MM.1S (cell line): Measurements from ENCODE around the gene PLEKHM1.
A peak's percentile ranks its signal among the peaks of the same experiment; 100 is the strongest.
"Not testable (repeated sequence)": the region's sequence is repeated elsewhere in the genome, so short reads cannot be mapped to it uniquely, and the experiment has no call there.

ENCODE experiments used
- DNase-seq: peaks from one replicate; pipeline ENCODE4 v3.0.0-alpha.2; 2015
- H2AFZ ChIP-seq: fragments of 300-600 bp; sonication (generic); 2 replicates; pipeline ENCODE4 v1.6.0; 2016; ENCODE audit warnings: antibody characterized with exemption, low read length
- H3F3A ChIP-seq: fragments of 300-600 bp; sonication (generic); 2 replicates; pipeline ENCODE4 v1.6.1; 2016; ENCODE audit warnings: mild to moderate bottlenecking, antibody characterized with exemption, low read length, moderate library complexity, mixed read lengths; ENCODE audit not compliant: insufficient read depth
- H3K27ac ChIP-seq: fragments of 300-600 bp; sonication (generic); 2 replicates; pipeline ENCODE4 v1.5.1; 2016; ENCODE audit warnings: mild to moderate bottlenecking, low read length
- H3K27me3 ChIP-seq: fragments of 300-600 bp; sonication (generic); replicated peaks from 2 replicates; pipeline ENCODE4 v1.6.0; 2016; ENCODE audit warnings: low read length; ENCODE audit not compliant: insufficient read depth
- H3K36me3 ChIP-seq: fragments of 300-600 bp; sonication (generic); replicated peaks from 2 replicates; pipeline ENCODE4 v1.6.1; 2016; ENCODE audit warnings: mild to moderate bottlenecking, low read length, mixed read lengths; ENCODE audit not compliant: insufficient read depth
- H3K4me1 ChIP-seq: fragments of 300-600 bp; sonication (generic); 2 replicates; pipeline ENCODE4 v1.6.1; 2016; ENCODE audit warnings: low read length, mixed read lengths
- H3K4me2 ChIP-seq: fragments of 300-600 bp; sonication (generic); 2 replicates; pipeline ENCODE4 v1.6.0; 2016; ENCODE audit warnings: low read depth, low read length
- H3K4me3 ChIP-seq: fragments of 300-600 bp; sonication (generic); 2 replicates; pipeline ENCODE4 v1.5.1; 2016; ENCODE audit warnings: low read length, mixed read lengths
- H3K79me2 ChIP-seq: fragments of 300-600 bp; sonication (generic); 2 replicates; pipeline ENCODE4 v1.6.1; 2016; ENCODE audit warnings: mixed run types, low read length, mixed read lengths
- H3K9ac ChIP-seq: fragments of 300-600 bp; sonication (generic); 2 replicates; pipeline ENCODE4 v1.6.1; 2016; ENCODE audit warnings: low read length, mixed read lengths
- H3K9me2 ChIP-seq: fragments of 300-600 bp; sonication (generic); replicated peaks from 2 replicates; pipeline ENCODE4 v1.6.1; 2016; ENCODE audit warnings: mild to moderate bottlenecking, low read length, mixed read lengths; ENCODE audit not compliant: insufficient read depth
- H3K9me3 ChIP-seq: fragments of 300-600 bp; sonication (generic); replicated peaks from 2 replicates; pipeline ENCODE4 v1.6.1; 2016; ENCODE audit warnings: mild to moderate bottlenecking, low read length, mixed read lengths; ENCODE audit not compliant: insufficient read depth
- H4K20me1 ChIP-seq: fragments of 300-600 bp; sonication (generic); 2 replicates; pipeline ENCODE4 v1.6.1; 2016; ENCODE audit warnings: mild to moderate bottlenecking, low read length, moderate library complexity, mixed read lengths; ENCODE audit not compliant: insufficient read depth

The PLEKHM1 gene

DNA sequence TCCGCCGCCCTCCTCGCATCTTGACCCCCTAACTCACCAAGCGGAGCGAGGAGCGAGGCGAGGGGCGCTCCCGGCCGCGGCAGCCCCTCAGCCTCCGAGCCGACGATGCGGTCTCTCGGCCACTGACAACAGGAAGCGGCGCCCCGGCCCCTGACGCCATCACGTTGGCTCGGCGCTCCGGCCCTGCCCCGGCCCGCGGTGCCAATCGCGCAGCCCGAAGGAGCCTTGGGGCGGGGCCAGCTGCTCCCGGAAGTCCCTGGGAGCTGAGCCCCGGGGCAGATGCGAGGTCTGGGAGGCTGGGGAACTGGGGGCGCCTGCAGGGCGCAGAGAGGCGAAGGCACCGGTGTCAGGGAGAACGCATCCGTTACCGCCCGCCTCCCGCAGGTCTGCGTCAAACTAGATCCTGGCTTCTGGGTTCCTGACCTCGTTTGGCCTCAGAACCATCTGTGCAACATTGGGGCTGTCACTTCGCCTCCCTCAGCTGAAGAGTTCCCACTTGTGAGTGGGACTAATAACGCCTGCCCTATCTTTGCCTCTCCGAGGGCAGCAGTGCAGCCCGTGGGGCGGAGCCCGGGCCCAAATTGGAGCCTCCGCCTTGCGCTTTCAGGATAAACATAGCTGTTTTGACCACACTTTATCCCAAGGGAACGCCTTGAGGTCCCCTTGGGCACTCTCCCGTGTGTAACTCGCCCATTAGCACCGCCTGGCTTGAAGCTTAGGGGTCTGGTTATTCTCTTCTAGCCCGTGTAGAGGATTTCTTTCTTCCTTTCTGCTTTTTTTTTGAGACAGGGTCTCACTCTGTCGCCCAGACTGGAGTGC lies at the start of gene PLEKHM1:
TSS of gene PLEKHM1 (minus strand) at position 107 of the 819 bp plus-strand sequence. CDS start 8,237 bp downstream, outside the sequence.
- peak within 1 kb of the TSS; percentile 74 for H3K4me2 ChIP-seq
- not testable (repeated sequence) for H3K27me3 ChIP-seq, H4K20me1 ChIP-seq, H3K4me1 ChIP-seq, H3K9me2 ChIP-seq, H3F3A ChIP-seq, H3K36me3 ChIP-seq, H3K9me3 ChIP-seq
- peak within 1 kb of the TSS; percentile 60; the same call in 1 of the 2 replicates for H3K27ac ChIP-seq
- peaks cover 15% of the 10 kb centered on the region for H3K79me2 ChIP-seq
- peak within 1 kb of the TSS; percentile 73 for H3K9ac ChIP-seq
- peak within 1 kb of the TSS; percentile 74 for H3K4me3 ChIP-seq
- H2AFZ ChIP-seq, result peak within 1 kb of the TSS; percentile 77; the same call in 1 of the 2 replicates
- peak; percentile 85 for DNase-seq

DNA sequence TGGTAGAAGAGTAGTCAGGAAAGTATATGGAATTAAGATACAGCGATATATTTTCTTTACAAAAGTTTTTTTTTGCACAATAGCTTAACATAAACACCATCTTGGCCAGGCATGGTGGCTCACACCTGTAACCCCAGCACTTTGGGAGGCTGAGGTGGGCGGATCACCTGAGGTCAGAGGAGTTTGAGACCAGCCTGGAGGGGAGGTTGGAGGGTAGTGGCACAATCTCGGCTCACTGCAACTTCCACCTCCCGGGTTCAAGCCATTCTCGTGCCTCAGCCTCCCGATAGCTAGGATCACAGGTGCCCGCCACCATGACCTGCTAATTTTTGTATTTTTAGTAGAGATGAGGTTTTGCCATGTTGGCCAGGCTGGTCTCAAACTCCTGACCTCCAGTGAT lies 47.6 kb upstream of the PLEKHM1 start:
- H2AFZ ChIP-seq, H3K4me2 ChIP-seq, H3K9ac ChIP-seq, H3K27ac ChIP-seq, H3K79me2 ChIP-seq, H3F3A ChIP-seq, H3K4me3 ChIP-seq, DNase-seq, H3K4me1 ChIP-seq, H3K36me3 ChIP-seq, H3K9me2 ChIP-seq, H3K9me3 ChIP-seq, H4K20me1 ChIP-seq, H3K27me3 ChIP-seq: not testable (repeated sequence)

DNA sequence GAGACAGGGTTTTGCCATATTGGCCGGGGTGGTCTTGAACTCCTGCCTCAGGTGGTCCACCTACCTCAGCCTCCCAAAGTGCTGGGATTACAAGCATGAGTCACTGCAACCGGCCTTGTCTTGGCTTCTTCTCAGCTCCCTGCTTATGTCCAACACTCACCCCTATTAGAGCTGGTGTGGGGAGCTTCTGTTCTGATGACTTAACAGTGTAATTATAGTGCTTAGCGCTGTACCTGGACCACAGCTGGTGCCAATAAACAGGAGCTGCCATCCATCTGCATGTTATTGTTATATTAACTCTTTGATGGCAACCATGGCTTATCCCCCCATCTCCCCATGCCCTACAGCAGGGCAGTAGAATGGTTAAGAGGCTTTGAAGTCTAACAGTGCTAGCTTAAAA lies 15.6 kb upstream of the PLEKHM1 start:
- not testable (repeated sequence) for H3K9ac ChIP-seq, H3K4me2 ChIP-seq, H2AFZ ChIP-seq, H3K4me1 ChIP-seq, DNase-seq, H3K36me3 ChIP-seq, H3K9me2 ChIP-seq, H3K27me3 ChIP-seq, H3K4me3 ChIP-seq, H3K9me3 ChIP-seq, H3K79me2 ChIP-seq, H3F3A ChIP-seq, H4K20me1 ChIP-seq, H3K27ac ChIP-seq

DNA sequence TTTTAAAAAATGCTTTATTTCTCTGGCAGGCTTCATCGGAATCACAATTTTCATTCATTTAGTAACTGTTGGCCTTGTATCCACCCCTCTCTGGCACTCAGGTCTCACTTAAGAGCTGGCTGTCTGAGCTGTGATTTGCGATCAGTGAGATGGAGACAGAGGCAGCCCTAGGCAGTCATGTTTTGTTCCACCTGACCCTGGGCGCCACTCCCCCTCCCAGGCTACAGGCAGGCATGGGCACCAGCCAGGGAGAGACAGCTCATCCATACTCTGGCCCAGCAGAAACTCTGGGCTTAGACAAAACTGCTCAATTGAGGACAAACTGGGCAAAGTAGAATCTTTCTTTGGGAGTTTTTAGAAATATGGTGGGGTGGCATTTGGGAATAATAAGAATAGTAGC lies 14.7 kb upstream of the PLEKHM1 start:
- not testable (repeated sequence) for DNase-seq

DNA sequence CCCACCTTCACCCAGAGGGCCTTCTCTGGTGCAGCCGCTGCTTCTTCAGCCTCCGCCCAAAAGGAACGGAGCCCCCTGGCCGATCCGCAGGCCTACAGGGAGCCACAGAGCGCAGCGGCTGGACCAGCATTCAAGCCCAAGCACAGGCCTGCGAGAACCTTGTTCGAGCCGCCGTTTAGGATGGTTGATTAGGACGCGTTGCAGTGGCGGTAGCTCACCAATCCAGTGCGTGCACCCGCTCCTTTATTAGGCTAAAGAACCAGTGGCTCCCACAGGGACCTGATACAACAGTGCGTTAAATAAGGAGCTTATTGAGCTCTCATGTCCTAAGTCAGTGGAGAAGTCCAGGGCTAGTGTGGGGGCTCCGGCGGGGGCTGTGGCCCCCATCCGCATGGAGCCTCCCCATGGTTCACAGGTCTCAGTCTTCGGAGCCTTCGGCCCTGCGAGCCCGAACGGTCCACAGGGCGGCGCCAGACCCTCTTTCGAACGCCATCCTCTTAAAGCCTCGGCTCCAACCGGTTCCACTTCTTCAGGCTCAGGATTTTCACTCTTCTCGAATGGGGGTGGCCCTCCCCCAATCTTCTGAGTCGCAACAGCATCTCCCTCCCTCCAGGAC lies 10.7 kb upstream of the PLEKHM1 start:
- not testable (repeated sequence) for H3K9me3 ChIP-seq, H3K4me1 ChIP-seq, H4K20me1 ChIP-seq, H3F3A ChIP-seq, H2AFZ ChIP-seq, H3K79me2 ChIP-seq, H3K9me2 ChIP-seq, H3K9ac ChIP-seq, H3K4me3 ChIP-seq, H3K27ac ChIP-seq, H3K4me2 ChIP-seq, H3K27me3 ChIP-seq, H3K36me3 ChIP-seq, DNase-seq

More for the DNA sequence above, 14.7 kb upstream of the PLEKHM1 start:
- not testable (repeated sequence) for H3K36me3 ChIP-seq, H2AFZ ChIP-seq, H3K4me3 ChIP-seq, H3K4me2 ChIP-seq, H3K9me3 ChIP-seq, H3K27me3 ChIP-seq, H3K79me2 ChIP-seq, H3K9me2 ChIP-seq, H3K27ac ChIP-seq, H3K9ac ChIP-seq, H3F3A ChIP-seq, H4K20me1 ChIP-seq, H3K4me1 ChIP-seq

DNA sequence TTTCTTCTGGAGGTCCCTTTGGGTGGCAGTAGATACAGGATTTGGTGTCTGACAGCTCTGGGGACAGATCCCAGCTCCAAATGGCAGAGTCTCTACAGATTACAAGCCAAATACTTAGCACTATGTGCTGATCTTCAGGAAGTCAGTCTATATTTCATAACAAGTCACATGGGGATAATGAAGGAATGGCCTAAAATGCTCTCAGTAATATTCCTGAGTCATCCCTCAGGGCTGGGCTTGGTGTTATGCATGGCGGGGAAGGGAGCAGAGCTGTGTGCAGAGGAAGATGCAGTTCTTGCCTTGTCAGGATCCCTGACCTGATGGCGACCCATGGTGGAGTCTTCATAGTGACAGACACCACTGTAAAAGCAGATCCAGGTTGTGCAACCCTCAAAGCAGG lies 10.0 kb upstream of the PLEKHM1 start:
- not testable (repeated sequence) for H3F3A ChIP-seq, H3K36me3 ChIP-seq, H3K9me3 ChIP-seq, H3K4me1 ChIP-seq, H3K4me3 ChIP-seq, DNase-seq, H3K9ac ChIP-seq, H3K79me2 ChIP-seq, H2AFZ ChIP-seq, H3K4me2 ChIP-seq, H3K27ac ChIP-seq, H3K27me3 ChIP-seq, H3K9me2 ChIP-seq, H4K20me1 ChIP-seq

DNA sequence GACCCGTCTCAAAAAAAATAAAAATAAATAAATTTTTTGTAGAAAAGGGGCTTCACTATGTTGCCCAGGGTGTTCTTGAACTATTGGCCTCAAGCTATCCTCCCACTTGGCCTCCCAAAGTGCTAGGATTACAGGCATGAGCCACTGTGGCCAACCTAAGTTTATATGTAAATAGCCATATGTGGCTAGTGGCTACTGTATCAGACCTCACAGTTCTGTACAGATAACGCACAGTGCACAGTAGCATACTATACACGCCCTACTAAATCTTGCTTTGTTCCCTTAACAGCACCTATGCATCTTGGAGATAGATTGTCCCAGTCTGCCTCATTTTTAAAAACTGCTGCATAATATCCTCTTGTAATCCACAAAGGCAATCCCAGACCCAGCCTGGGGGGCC lies 8.7 kb upstream of the PLEKHM1 start:
- not testable (repeated sequence) for H3K4me2 ChIP-seq, H3K4me3 ChIP-seq, H4K20me1 ChIP-seq

DNA sequence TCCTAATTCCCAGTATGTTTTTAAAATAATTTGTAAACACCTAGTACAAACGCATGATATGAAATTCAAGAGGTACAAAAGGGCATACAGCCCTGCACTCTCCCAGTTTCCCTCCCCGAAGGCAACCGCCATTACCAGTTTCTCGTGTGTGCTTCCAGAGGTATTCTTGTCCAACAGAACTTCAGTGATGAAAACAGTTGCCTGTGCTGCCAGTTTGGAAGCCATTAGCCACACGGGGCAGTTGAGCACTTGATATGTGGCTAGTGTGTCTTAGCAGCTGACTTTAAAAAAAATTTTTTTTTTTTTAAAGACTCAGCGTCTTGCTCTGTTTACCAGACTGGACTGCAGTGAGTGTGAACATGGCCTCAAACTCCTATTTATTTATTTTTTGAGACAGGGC lies 7.9 kb upstream of the PLEKHM1 start:
- not testable (repeated sequence) for H4K20me1 ChIP-seq, H3K4me2 ChIP-seq, H3K36me3 ChIP-seq, H3K9ac ChIP-seq, H3F3A ChIP-seq, H3K79me2 ChIP-seq, H3K4me3 ChIP-seq, H3K27ac ChIP-seq, H2AFZ ChIP-seq, H3K9me2 ChIP-seq, DNase-seq, H3K4me1 ChIP-seq, H3K9me3 ChIP-seq, H3K27me3 ChIP-seq

More for the DNA sequence above, 8.7 kb upstream of the PLEKHM1 start:
- not testable (repeated sequence) for H3F3A ChIP-seq, H3K36me3 ChIP-seq, H3K4me1 ChIP-seq, H3K9me2 ChIP-seq, H2AFZ ChIP-seq, H3K27me3 ChIP-seq, DNase-seq, H3K79me2 ChIP-seq, H3K9me3 ChIP-seq, H3K9ac ChIP-seq, H3K27ac ChIP-seq
